Astrocyte (in vitro differentiated cells and primary cell): ENCODE results near the gene RAB6B. TPM values are rescaled to one million over a fixed set of nuclear protein-coding genes. Genes with fewer than 3 reads are reported as not detected.
A peak's percentile ranks its signal among the peaks of the same experiment; 100 is the strongest.

ENCODE experiments used
- DNase-seq: peaks from one replicate; pipeline ENCODE4 v3.0.0-alpha.2; 2010; ENCODE audit warnings: low read depth
- FAIRE-seq: peaks from 2 replicates; lab custom pipeline; 2011; peaks lifted over from hg19 to GRCh38; lab: Jason Lieb, UNC
- H2AFZ ChIP-seq: 2 replicates; pipeline ENCODE4 v1.6.0; 2012; ENCODE audit warnings: low read depth, low read length, inconsistent platforms
- H3K27ac ChIP-seq: 2 replicates; pipeline ENCODE4 v1.5.1; 2011; ENCODE audit warnings: low read depth, low read length, inconsistent platforms
- H3K27me3 ChIP-seq: 2 replicates; pipeline ENCODE4 v1.6.0; 2011; ENCODE audit warnings: low read length, inconsistent platforms; ENCODE audit not compliant: insufficient read depth
- H3K36me3 ChIP-seq: 2 replicates; pipeline ENCODE4 v1.5.1; 2011; ENCODE audit warnings: low read length, inconsistent platforms; ENCODE audit not compliant: insufficient read depth
- H3K4me1 ChIP-seq: 2 replicates; pipeline ENCODE4 v1.5.1; 2011; ENCODE audit warnings: low read length, inconsistent platforms; ENCODE audit not compliant: insufficient read depth
- H3K4me2 ChIP-seq: 2 replicates; pipeline ENCODE4 v1.6.0; 2012; ENCODE audit warnings: low read length, inconsistent platforms
- H3K4me3 ChIP-seq: 2 replicates; pipeline ENCODE4 v1.5.1; 2011; ENCODE audit warnings: low read depth, mild to moderate bottlenecking, low read length, inconsistent platforms; ENCODE audit not compliant: insufficient read depth
- H3K79me2 ChIP-seq: 2 replicates; pipeline ENCODE4 v1.6.0; 2012; ENCODE audit warnings: mild to moderate bottlenecking, low read length, inconsistent platforms; ENCODE audit not compliant: insufficient read depth
- H3K9ac ChIP-seq: 2 replicates; pipeline ENCODE4 v1.6.0; 2012; ENCODE audit warnings: mild to moderate bottlenecking, low read length, inconsistent platforms
- H3K9me3 ChIP-seq: 2 replicates; pipeline ENCODE4 v1.5.1; 2012; ENCODE audit warnings: low read depth, mild to moderate bottlenecking, low read length, inconsistent platforms; ENCODE audit not compliant: insufficient read depth
- H4K20me1 ChIP-seq: 2 replicates; pipeline ENCODE4 v1.6.0; 2012; ENCODE audit warnings: low read length, inconsistent platforms; ENCODE audit not compliant: insufficient read depth
- H3K27ac Mint-ChIP-seq: one replicate; pipeline ENCODE4 v1.8.0; 2021; ENCODE audit warnings: mild to moderate bottlenecking, mixed read lengths; ENCODE audit not compliant: unreplicated experiment
- H3K27me3 Mint-ChIP-seq: one replicate; pipeline ENCODE4 v1.8.0; 2021; ENCODE audit warnings: low read depth, mixed read lengths; ENCODE audit not compliant: unreplicated experiment
- H3K36me3 Mint-ChIP-seq: one replicate; pipeline ENCODE4 v1.8.0; 2021; ENCODE audit warnings: low read depth, mixed read lengths; ENCODE audit not compliant: unreplicated experiment
- H3K4me1 Mint-ChIP-seq: one replicate; pipeline ENCODE4 v1.8.0; 2021; ENCODE audit warnings: low read depth, mixed read lengths; ENCODE audit not compliant: unreplicated experiment
- H3K4me3 Mint-ChIP-seq: one replicate; pipeline ENCODE4 v1.8.0; 2021; ENCODE audit warnings: mild to moderate bottlenecking, moderate library complexity, mixed read lengths; ENCODE audit not compliant: unreplicated experiment
- H3K9me3 Mint-ChIP-seq: one replicate; pipeline ENCODE4 v1.8.0; 2021; ENCODE audit warnings: mild to moderate bottlenecking, mixed read lengths; ENCODE audit not compliant: unreplicated experiment
- EZH2 ChIP-seq: IDR thresholded peaks from 2 replicates; pipeline ENCODE4 v1.6.1; 2012; ENCODE audit warnings: mild to moderate bottlenecking, low read length, inconsistent platforms; ENCODE audit not compliant: insufficient read depth
- total RNA-seq: library from RNA; stranded (reverse); gene quantifications from 2 replicates; pipeline ENCODE4 v1.2.1, GENCODE V29; 2021
- TF ChIP-seq, protein P1 (sequence below): IDR thresholded peaks from 2 replicates; pipeline ENCODE4 v1.5.1; 2011; ENCODE audit warnings: low read depth, mild to moderate bottlenecking, inconsistent platforms, low read length, moderate library complexity; ENCODE audit not compliant: insufficient read depth

The RAB6B gene
- total RNA-seq, 1 donor from 2014 or later = 61.8 TPM

DNA sequence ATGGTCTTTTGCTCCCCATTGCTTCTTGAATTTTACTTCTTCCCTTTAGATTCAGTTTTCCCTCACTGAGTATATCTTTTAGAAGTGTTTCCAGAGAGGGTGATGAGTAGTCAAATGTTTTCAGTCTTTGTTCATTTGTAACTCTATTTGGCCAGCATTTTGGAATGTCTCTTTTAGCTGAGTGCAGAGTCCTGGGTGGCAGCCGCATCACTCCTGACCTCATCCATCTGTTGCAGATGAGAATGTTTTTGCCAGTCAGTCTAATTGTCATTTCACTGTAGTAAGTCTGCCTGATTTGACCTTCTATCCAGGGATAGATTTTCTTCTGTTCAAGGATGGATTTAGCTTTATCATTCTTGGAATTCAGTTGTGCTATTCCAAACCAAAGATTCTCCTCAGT is 82.8 kb downstream of the RAB6B start:
- H3K9me3 Mint-ChIP-seq = no peaks in the 10 kb centered on the region
- no peak overlapping the region for H3K9ac ChIP-seq
- peaks cover 5% of the 10 kb centered on the region for H3K36me3 Mint-ChIP-seq

GRCh38 chr3:133805702-133806475 is 89.8 kb downstream of the RAB6B start, which contains the start of gene SRPRB:
Gene SRPRB (plus strand): TSS chr3:133805815. CDS start chr3:133805849, 34 bp downstream.
- Histone ChIP-seq H3K36me3 (peaks cover 16% of the 10 kb centered on the region), H4K20me1 (peaks cover 9% of the 10 kb centered on the region), H2AFZ (peak within 1 kb of the TSS; percentile 91), H3K4me3 (peak within 1 kb of the TSS; percentile 95), H3K9ac (peak within 1 kb of the TSS; percentile 89), H3K27ac (peak within 1 kb of the TSS; percentile 80), H3K4me1 (peaks cover 5% of the 10 kb centered on the region), H3K4me2 (peak within 1 kb of the TSS; percentile 93), H3K79me2 (peaks cover 30% of the 10 kb centered on the region), H3K9me3 (no peaks in the 10 kb centered on the region), H3K27me3 (no peaks in the 10 kb centered on the region)
- Mint-ChIP-seq H3K36me3 (no peaks in the 10 kb centered on the region), H3K27ac (peak within 1 kb of the TSS; percentile 36), H3K4me3 (peak within 1 kb of the TSS; percentile 98), H3K4me1 (no peaks in the 10 kb centered on the region), H3K27me3 (peaks cover 10% of the 10 kb centered on the region), H3K9me3 (no peaks in the 10 kb centered on the region)
- no peak for FAIRE-seq
- peak; percentile 82 for DNase-seq
- TF ChIP-seq, protein P1, sequence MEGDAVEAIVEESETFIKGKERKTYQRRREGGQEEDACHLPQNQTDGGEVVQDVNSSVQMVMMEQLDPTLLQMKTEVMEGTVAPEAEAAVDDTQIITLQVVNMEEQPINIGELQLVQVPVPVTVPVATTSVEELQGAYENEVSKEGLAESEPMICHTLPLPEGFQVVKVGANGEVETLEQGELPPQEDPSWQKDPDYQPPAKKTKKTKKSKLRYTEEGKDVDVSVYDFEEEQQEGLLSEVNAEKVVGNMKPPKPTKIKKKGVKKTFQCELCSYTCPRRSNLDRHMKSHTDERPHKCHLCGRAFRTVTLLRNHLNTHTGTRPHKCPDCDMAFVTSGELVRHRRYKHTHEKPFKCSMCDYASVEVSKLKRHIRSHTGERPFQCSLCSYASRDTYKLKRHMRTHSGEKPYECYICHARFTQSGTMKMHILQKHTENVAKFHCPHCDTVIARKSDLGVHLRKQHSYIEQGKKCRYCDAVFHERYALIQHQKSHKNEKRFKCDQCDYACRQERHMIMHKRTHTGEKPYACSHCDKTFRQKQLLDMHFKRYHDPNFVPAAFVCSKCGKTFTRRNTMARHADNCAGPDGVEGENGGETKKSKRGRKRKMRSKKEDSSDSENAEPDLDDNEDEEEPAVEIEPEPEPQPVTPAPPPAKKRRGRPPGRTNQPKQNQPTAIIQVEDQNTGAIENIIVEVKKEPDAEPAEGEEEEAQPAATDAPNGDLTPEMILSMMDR = no peak
- no peak for TF ChIP-seq EZH2

More for the DNA sequence above, 82.8 kb downstream of the RAB6B start:
- Histone ChIP-seq H3K27ac (no peak overlapping the region), H3K27me3 (no peaks in the 10 kb centered on the region), H3K36me3 (peaks cover 53% of the 10 kb centered on the region), H3K4me3 (no peak overlapping the region), H3K4me2 (no peak overlapping the region), H3K79me2 (peaks cover 11% of the 10 kb centered on the region), H2AFZ (no peak overlapping the region), H3K9me3 (no peaks in the 10 kb centered on the region), H3K4me1 (no peaks in the 10 kb centered on the region), H4K20me1 (peaks cover 34% of the 10 kb centered on the region)
- Mint-ChIP-seq H3K27ac (peak overlapping the region; percentile 3), H3K27me3 (no peaks in the 10 kb centered on the region), H3K4me1 (peaks cover 7% of the 10 kb centered on the region), H3K4me3 (no peak overlapping the region)
- FAIRE-seq = no peak
- TF ChIP-seq, protein P1 = no peak
- no peak for TF ChIP-seq EZH2
- DNase-seq = peak; percentile 20

DNA sequence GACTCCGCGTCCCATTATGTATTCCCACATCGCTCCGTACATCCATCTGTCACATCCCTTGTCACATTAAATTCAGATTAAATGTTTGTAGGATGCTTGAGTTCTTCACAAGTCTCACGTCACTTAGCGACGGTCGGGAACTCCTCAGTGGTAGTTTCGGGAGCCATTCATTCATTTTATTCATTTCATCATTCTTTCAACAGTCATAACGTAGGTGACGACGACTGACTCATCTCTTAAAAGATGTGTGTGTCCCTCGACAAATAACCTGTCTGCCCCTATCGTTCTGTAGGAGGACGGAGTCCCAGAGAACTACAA is 90.3 kb downstream of the RAB6B start:
- Mint-ChIP-seq H3K27ac (peak overlapping the region; percentile 36), H3K9me3 (no peaks in the 10 kb centered on the region), H3K27me3 (peaks cover 13% of the 10 kb centered on the region), H3K4me1 (no peaks in the 10 kb centered on the region), H3K4me3 (peak overlapping the region; percentile 98), H3K36me3 (no peaks in the 10 kb centered on the region)
- Histone ChIP-seq H3K4me2 (peak overlapping the region; percentile 93), H3K27ac (no peak overlapping the region), H4K20me1 (peaks cover 9% of the 10 kb centered on the region), H3K79me2 (peaks cover 30% of the 10 kb centered on the region), H3K36me3 (peaks cover 12% of the 10 kb centered on the region), H3K4me1 (peaks cover 5% of the 10 kb centered on the region), H3K9ac (peak overlapping the region; percentile 89), H3K27me3 (peaks cover 3% of the 10 kb centered on the region), H3K4me3 (peak overlapping the region; percentile 95), H3K9me3 (no peaks in the 10 kb centered on the region), H2AFZ (peak overlapping the region; percentile 91)
- FAIRE-seq (no peak), DNase-seq (no peak)
- TF ChIP-seq, protein P1 = no peak
- no peak for TF ChIP-seq EZH2
